HG02840 (cell line): Measurements from ENCODE around the gene DGKH.
"Not testable (repeated sequence)": the region's sequence is repeated elsewhere in the genome, so short reads cannot be mapped to it uniquely, and the experiment has no call there.

Experiments used
- ATAC-seq: cut with Tn5 transposase; IDR thresholded peaks from one replicate; pipeline ENCODE4 v1.9.1; 2021; ENCODE audit warnings: mild to moderate bottlenecking, moderate library complexity, moderate number of reproducible peaks; ENCODE audit not compliant: unreplicated experiment, low FRiP score

DGKH gene

GRCh38 chr13:42216422-42216735 lies 167.9 kb downstream of the DGKH start:
- no peak for ATAC-seq

- no peak for ATAC-seq
These were observed 170.1 kb downstream of the DGKH start for GRCh38 chr13:42218576-42218975.

GRCh38 chr13:42219051-42219450 lies 170.6 kb downstream of the DGKH start:
- no peak for ATAC-seq

GRCh38 chr13:42219876-42220275 lies 171.4 kb downstream of the DGKH start:
- no peak for ATAC-seq

- no peak for ATAC-seq
These were observed 172.8 kb downstream of the DGKH start for GRCh38 chr13:42221121-42221765.

GRCh38 chr13:42223681-42224080 lies 175.2 kb downstream of the DGKH start:
- no peak for ATAC-seq

- no peak for ATAC-seq
These were observed 176.6 kb downstream of the DGKH start for GRCh38 chr13:42225051-42225450.

- not testable (repeated sequence) for ATAC-seq
These were observed 178.3 kb downstream of the DGKH start for GRCh38 chr13:42226759-42227158.

GRCh38 chr13:42228527-42228926 lies 180.1 kb downstream of the DGKH start:
- ATAC-seq = no peak

GRCh38 chr13:42229287-42229686 lies 180.8 kb downstream of the DGKH start:
- ATAC-seq = no peak

GRCh38 chr13:42232671-42233070 lies 184.2 kb downstream of the DGKH start:
- ATAC-seq = no peak

GRCh38 chr13:42233726-42234125 lies 185.3 kb downstream of the DGKH start:
- ATAC-seq = no peak

GRCh38 chr13:42239161-42239560 lies 190.7 kb downstream of the DGKH start:
- ATAC-seq = no peak

GRCh38 chr13:42239644-42240043 lies 191.2 kb downstream of the DGKH start:
- no peak for ATAC-seq

- no peak for ATAC-seq
These were observed 198.1 kb downstream of the DGKH start for GRCh38 chr13:42246541-42246940.

GRCh38 chr13:42247883-42248282 lies 199.4 kb downstream of the DGKH start:
- ATAC-seq = no peak

- no peak for ATAC-seq
These were observed 207.4 kb downstream of the DGKH start for GRCh38 chr13:42255886-42256285.

- ATAC-seq = no peak
These were observed 210.3 kb downstream of the DGKH start for GRCh38 chr13:42258747-42259146.

- ATAC-seq = no peak
These were observed 211.1 kb downstream of the DGKH start for GRCh38 chr13:42259515-42259914.

- no peak for ATAC-seq
These were observed 212.6 kb downstream of the DGKH start for GRCh38 chr13:42260903-42261654.

- no peak for ATAC-seq
These were observed 218.0 kb downstream of the DGKH start for GRCh38 chr13:42266473-42266872.

GRCh38 chr13:42270160-42270856 lies 221.9 kb downstream of the DGKH start:
- ATAC-seq = no peak
